Bronchial epithelial cell (primary cell): ENCODE data around the gene FAM53B. TPM values are rescaled to one million over a fixed set of nuclear protein-coding genes. Genes with fewer than 3 reads are reported as not detected.

Source experiments
- DNase-seq: peaks from one replicate; pipeline ENCODE4 v3.0.0-alpha.2; 2010; ENCODE audit warnings: low read depth
- FAIRE-seq: peaks from 2 replicates; lab custom pipeline; 2011; peaks lifted over from hg19 to GRCh38; lab: Jason Lieb, UNC
- H3K27me3 ChIP-seq: 2 replicates; pipeline ENCODE4 v1.5.1; 2011; ENCODE audit warnings: low read length; ENCODE audit not compliant: control insufficient read depth, insufficient read depth
- H3K36me3 ChIP-seq: 2 replicates; pipeline ENCODE4 v1.5.1; 2011; ENCODE audit warnings: low read length; ENCODE audit not compliant: control insufficient read depth, insufficient read depth
- H3K4me3 ChIP-seq: 2 replicates; pipeline ENCODE4 v1.5.1; 2011; ENCODE audit warnings: mild to moderate bottlenecking, low read depth, low read length, control low read depth
- total RNA-seq: library from RNA; depleted of rRNA; stranded (reverse); fragments of >200 nt; gene quantifications from 2 replicates; pipeline ENCODE4 v1.2.1, GENCODE V29; 2014
- TF ChIP-seq, protein P1 (sequence below): IDR thresholded peaks from 2 replicates; pipeline ENCODE4 v1.5.1; 2011; ENCODE audit warnings: mild to moderate bottlenecking, moderate library complexity, low read length, control low read depth, inconsistent platforms; ENCODE audit not compliant: insufficient read depth, severe bottlenecking

Gene FAM53B
- total RNA-seq, 1 donor from 2014 or later: 19.5 TPM

DNA sequence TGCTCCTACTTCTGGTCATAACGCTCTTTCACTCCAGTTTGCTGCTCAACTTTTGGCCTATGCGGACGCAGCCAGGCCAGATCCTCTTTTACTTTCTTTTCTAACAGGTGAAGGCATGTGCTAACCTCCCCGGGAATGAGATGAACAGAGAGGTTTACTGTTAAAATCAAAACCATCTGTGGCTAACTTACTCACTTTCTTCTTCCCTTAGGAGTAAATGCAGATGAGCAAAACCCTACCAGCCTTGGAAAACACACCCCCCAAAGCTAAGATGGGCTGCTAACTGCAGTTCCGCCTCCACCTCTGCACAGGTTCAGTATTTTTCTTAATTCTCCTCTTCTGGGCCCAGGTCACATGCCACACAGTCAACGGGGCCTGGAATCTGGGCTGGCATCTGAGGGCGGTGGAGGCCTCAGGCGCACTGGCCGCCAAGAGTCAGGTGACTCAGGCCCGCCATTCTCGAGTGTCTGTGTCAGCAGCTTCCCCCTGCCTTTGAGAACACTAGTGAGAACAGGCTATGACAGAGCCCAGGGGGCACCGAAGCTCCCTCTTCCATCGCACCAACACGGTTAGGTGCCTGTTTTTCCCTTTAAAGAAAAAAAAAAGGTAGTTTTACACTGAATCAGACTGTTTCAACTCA is 11.1 kb downstream of the FAM53B start:
- no peak overlapping the region for H3K4me3 ChIP-seq
- TF ChIP-seq, protein P1, sequence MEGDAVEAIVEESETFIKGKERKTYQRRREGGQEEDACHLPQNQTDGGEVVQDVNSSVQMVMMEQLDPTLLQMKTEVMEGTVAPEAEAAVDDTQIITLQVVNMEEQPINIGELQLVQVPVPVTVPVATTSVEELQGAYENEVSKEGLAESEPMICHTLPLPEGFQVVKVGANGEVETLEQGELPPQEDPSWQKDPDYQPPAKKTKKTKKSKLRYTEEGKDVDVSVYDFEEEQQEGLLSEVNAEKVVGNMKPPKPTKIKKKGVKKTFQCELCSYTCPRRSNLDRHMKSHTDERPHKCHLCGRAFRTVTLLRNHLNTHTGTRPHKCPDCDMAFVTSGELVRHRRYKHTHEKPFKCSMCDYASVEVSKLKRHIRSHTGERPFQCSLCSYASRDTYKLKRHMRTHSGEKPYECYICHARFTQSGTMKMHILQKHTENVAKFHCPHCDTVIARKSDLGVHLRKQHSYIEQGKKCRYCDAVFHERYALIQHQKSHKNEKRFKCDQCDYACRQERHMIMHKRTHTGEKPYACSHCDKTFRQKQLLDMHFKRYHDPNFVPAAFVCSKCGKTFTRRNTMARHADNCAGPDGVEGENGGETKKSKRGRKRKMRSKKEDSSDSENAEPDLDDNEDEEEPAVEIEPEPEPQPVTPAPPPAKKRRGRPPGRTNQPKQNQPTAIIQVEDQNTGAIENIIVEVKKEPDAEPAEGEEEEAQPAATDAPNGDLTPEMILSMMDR: no peak
- no peaks in the 10 kb centered on the region for H3K27me3 ChIP-seq
- no peak for FAIRE-seq
- peaks cover 8% of the 10 kb centered on the region for H3K36me3 ChIP-seq
- DNase-seq: peak; percentile 72

DNA sequence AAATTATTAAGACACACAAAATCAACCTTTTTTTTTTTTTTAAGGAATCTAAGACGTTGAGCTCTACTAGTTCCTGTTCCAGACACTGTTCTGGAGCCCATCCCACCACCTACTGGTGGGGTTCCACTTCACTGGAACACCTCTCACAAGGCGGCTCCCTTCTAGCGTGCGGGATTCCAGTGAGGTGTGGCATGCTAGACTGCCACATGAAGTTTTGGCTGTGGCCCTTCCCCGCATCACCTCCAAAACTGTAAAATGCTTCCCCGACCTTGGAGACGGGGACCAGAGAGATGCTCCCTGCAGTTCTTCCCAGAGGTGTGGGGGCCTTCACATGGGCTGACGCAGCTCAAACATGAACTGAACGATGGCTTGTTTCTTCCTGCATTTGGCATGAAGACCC is 12.6 kb downstream of the FAM53B start:
- TF ChIP-seq, protein P1: no peak
- H3K36me3 ChIP-seq: peaks cover 9% of the 10 kb centered on the region
- DNase-seq (no peak), FAIRE-seq (no peak)
- no peak overlapping the region for H3K4me3 ChIP-seq
- no peaks in the 10 kb centered on the region for H3K27me3 ChIP-seq

DNA sequence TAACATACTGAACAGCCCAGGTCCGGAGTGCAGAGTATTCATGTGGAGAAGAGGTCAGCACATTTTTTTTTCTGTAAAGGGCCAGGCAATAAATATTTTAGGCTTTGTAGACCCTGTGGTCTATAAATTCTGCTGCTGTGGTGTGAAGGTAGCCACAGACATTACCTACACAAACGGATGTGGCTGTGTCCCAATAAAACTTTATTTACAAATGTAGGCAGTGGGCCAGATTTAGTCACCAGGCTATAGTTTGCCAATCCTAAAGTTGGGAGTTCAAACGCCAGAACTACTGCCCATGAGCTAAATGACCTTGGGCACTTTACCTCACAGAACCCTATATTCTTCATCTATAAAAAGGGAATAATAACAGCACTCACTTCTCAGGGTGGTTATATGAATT is 13.4 kb downstream of the FAM53B start:
- peaks cover 10% of the 10 kb centered on the region for H3K36me3 ChIP-seq
- FAIRE-seq (no peak), DNase-seq (no peak)
- no peaks in the 10 kb centered on the region for H3K27me3 ChIP-seq
- H3K4me3 ChIP-seq: no peak overlapping the region
- TF ChIP-seq, protein P1: no peak

DNA sequence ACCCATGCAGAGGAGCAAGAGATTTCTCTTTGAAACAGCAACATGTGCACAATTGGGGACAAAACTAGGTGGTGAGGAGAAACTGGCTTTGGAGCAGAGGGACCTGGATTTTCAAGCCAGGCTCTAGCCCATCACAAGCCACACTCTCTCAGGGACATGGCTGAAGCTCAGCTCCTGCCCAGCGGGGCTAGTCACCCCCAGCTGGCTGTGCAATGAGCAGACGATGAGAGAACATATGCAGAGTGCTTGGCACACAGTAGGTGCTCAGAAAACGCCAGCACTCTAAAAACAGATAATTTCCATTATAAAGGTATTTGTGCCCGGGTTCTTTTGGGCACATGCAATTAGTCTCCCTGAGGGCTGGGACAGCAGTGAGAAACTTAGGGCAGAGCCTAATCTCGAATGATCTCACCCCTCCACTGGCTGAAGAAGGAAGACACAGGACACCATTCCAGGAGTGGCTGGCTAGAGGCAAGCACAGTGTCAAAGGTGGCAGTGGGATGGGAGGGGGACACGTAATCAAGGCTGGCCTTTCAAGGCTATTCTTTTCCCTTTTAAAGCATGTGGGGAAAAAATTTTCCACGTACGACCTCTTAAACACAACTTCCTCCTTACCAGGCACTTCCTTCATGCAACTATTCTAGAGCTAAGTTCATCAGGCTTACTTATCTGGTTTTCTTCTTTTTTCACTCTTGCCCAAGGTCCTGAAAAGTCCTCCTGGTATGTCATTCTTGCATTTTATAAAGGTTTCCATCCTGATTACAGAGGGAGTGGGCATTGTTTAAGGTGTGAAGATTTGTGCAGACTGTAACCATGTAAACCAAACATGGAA is 15.1 kb downstream of the FAM53B start:
- FAIRE-seq: no peak
- DNase-seq: no peak
- Histone ChIP-seq H3K27me3 (no peaks in the 10 kb centered on the region), H3K36me3 (peaks cover 10% of the 10 kb centered on the region), H3K4me3 (no peak overlapping the region)
- TF ChIP-seq, protein P1: no peak

DNA sequence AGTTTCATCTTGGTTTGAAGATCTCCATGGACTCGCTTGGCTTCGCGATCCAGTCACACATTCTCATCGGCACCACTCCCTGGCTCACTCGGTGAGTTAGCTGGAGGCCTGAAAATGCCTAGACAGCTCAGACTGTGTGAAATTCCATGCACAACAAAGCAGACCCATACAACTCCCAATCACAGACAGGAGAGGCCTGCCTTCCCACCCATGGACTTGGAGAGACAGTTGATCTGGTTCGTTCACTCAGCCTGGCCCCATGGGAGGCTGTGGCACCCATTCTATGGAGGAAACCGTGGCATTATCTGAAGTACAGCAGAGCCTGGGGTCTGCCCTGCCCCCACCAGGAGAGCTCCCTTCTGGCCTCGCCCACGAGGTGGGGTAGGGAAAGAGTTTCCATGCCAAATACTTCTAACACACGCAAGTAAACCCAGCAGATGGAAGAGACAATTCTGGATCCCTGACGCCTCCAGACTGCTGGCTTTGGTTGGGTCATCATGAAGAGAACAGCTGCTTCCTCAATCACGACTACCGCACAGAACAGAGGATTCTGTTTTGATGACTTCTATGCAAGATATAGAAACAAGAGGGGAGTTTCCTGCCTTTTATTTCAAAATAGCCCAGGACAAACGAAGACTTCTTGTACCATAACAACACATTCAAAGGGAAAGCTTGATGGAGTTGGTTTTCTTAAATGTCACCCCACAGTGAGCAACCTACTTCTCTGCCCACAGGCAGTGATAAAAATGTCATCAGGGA is 15.9 kb downstream of the FAM53B start:
- no peak overlapping the region for H3K4me3 ChIP-seq
- peak; percentile 13 for FAIRE-seq
- TF ChIP-seq, protein P1: no peak
- DNase-seq: no peak
- H3K27me3 ChIP-seq: no peaks in the 10 kb centered on the region
- peaks cover 10% of the 10 kb centered on the region for H3K36me3 ChIP-seq
